Superior temporal gyrus (tissue), 1 donor: ENCODE measurements around the gene TRPV2.

Source experiments
- DNase-seq: peaks from one replicate; pipeline ENCODE4 v3.0.0-alpha.2; 2016; ENCODE audit errors: extremely low spot score

Gene TRPV2

GRCh38 chr17:16474012-16474725 lies 58.8 kb downstream of the TRPV2 start:
- DNase-seq = no peak

GRCh38 chr17:16475179-16475704 lies 59.9 kb downstream of the TRPV2 start:
- DNase-seq = no peak

- no peak for DNase-seq
Observed at GRCh38 chr17:16477255-16477654, 61.9 kb downstream of the TRPV2 start.

- DNase-seq = no peak
Observed at GRCh38 chr17:16477666-16478065, 62.3 kb downstream of the TRPV2 start.

GRCh38 chr17:16478649-16479048 lies 63.3 kb downstream of the TRPV2 start:
- DNase-seq = no peak

- no peak for DNase-seq
Observed at GRCh38 chr17:16479264-16479663, 63.9 kb downstream of the TRPV2 start.

GRCh38 chr17:16480995-16481394 lies 65.6 kb downstream of the TRPV2 start:
- no peak for DNase-seq

- no peak for DNase-seq
Observed at GRCh38 chr17:16482253-16482652, 66.9 kb downstream of the TRPV2 start.

- no peak for DNase-seq
Observed at GRCh38 chr17:16483021-16483645, 67.8 kb downstream of the TRPV2 start.

- DNase-seq = no peak
Observed at GRCh38 chr17:16484445-16485175, 69.2 kb downstream of the TRPV2 start.
